Esophagus squamous epithelium (tissue), 4 donors: Measurements from ENCODE around the gene CDKL4.

ENCODE experiments used
- CTCF ChIP-seq, 6 experiments: fragments of 450-650 bp in 4 of 6; fragments of 200-600 bp in 2 of 6; sonication (generic) in 2 of 6; IDR thresholded peaks; one replicate each; pipeline ENCODE4 v1.5.1; 2016 to 2019; ENCODE audit warnings: antibody characterized with exemption in 6 of 6, mild to moderate bottlenecking in 4 of 6, moderate library complexity in 4 of 6
- POLR2A ChIP-seq, 4 donors: fragments of 450-650 bp; IDR thresholded peaks; one replicate each; pipeline ENCODE4 v1.6.1; 2017; ENCODE audit warnings: antibody characterized with exemption in 4 of 4, mild to moderate bottlenecking in 4 of 4, moderate library complexity in 3 of 4

DNA sequence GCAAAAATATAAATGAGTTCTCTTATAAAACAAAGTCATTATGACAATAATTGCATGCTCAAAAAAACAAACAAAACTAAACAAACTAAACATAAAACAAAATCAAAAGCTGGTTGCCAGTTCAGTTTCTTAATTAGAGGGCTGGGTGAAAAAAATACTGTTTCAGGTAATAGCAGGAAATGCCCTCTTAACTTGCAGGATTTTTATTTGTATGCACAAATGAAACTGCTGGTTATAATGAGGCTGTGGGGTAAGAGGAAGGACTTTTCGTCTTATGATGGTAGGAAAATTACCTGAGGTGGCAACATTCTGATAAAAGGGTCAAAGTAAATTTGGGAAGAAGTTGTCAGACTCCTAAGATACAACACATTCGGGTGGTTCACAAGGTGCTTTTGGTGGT is 21.5 kb upstream of the CDKL4 start:
- TF ChIP-seq CTCF (IDR thresholded peaks at IDR 0.05) (no peak), POLR2A (IDR thresholded peaks at IDR 0.05) (no peak)
